Naive thymus-derived CD4-positive, alpha-beta T cell (primary cell): ENCODE results near the gene SUSD2. TPM values are rescaled to one million over a fixed set of nuclear protein-coding genes. Genes with fewer than 3 reads are reported as not detected.
A peak's percentile ranks its signal among the peaks of the same experiment; 100 is the strongest.

Source experiments
- ATAC-seq: fragments of 150-1000 bp; cut with Tn5 transposase; 2 replicates; pipeline ENCODE4 v1.10.0; 2021; ENCODE audit warnings: mild to moderate bottlenecking, moderate library complexity
- CTCF ChIA-PET: fragments of 350-600 bp; sonication (Branson Sonifier 250); formaldehyde crosslinking; loops from one replicate; lab custom pipeline; 2021; ENCODE audit warnings: antibody characterized with exemption; lab: Charles Lee
- POLR2A ChIA-PET: fragments of 350-600 bp; sonication (Branson Sonifier 250); formaldehyde crosslinking; loops from one replicate; lab custom pipeline; 2021; ENCODE audit warnings: antibody characterized with exemption, inconsistent platforms; lab: Charles Lee
- DNase-seq, 9 donors: peaks; one replicate each; pipeline versions ENCODE4 v3.0.0 to v3.0.0-alpha.2; 2020 to 2022; ENCODE audit warnings: mixed read lengths in 1 of 9
- H3K27ac ChIP-seq: one replicate; pipeline ENCODE4 v1.7.0; 2013; ENCODE audit warnings: mild to moderate bottlenecking, low read depth, low read length, moderate library complexity
- H3K27me3 ChIP-seq, 2 donors: one replicate each; pipeline ENCODE4 v1.7.0; 2013; ENCODE audit warnings: low read length in 2 of 2, mild to moderate bottlenecking in 2 of 2, moderate library complexity in 2 of 2; ENCODE audit not compliant: control insufficient read depth in 2 of 2, insufficient read depth in 2 of 2
- H3K36me3 ChIP-seq, 3 experiments: 1 replicate in 2 of 3; 2 replicates in 1 of 3; pipeline ENCODE4 v1.7.0; 2013; ENCODE audit warnings: low read length in 3 of 3, mild to moderate bottlenecking in 3 of 3, moderate library complexity in 1 of 3; ENCODE audit not compliant: insufficient read depth in 3 of 3, control insufficient read depth in 2 of 3
- H3K4me1 ChIP-seq, 2 donors: one replicate each; pipeline ENCODE4 v1.7.0; 2013; ENCODE audit warnings: low read length in 2 of 2, mild to moderate bottlenecking in 2 of 2, moderate library complexity in 1 of 2; ENCODE audit not compliant: control insufficient read depth in 2 of 2, insufficient read depth in 2 of 2
- H3K4me3 ChIP-seq: 2 replicates; pipeline ENCODE4 v1.7.0; 2013; ENCODE audit warnings: mild to moderate bottlenecking, low read length
- H3K9me3 ChIP-seq, 3 experiments: 1 replicate in 2 of 3; 2 replicates in 1 of 3; pipeline ENCODE4 v1.7.0; 2013; ENCODE audit warnings: low read length in 3 of 3; ENCODE audit not compliant: control insufficient read depth in 2 of 3
- H3K27ac Mint-ChIP-seq, 9 donors: one replicate each; pipeline ENCODE4 v1.8.0; 2020 to 2022; ENCODE audit warnings: mixed read lengths in 9 of 9, mild to moderate bottlenecking in 8 of 9, moderate library complexity in 5 of 9, inconsistent platforms in 2 of 9
- H3K27me3 Mint-ChIP-seq, 5 donors: one replicate each; pipeline ENCODE4 v1.8.0; 2021 to 2022; ENCODE audit warnings: mixed read lengths in 5 of 5, mild to moderate bottlenecking in 1 of 5
- H3K36me3 Mint-ChIP-seq, 5 donors: one replicate each; pipeline ENCODE4 v1.8.0; 2020 to 2022; ENCODE audit warnings: mixed read lengths in 5 of 5, mild to moderate bottlenecking in 3 of 5, inconsistent platforms in 1 of 5
- H3K4me1 Mint-ChIP-seq, 7 donors: one replicate each; pipeline ENCODE4 v1.8.0; 2020 to 2022; ENCODE audit warnings: mixed read lengths in 7 of 7, mild to moderate bottlenecking in 3 of 7, inconsistent platforms in 1 of 7
- H3K4me3 Mint-ChIP-seq, 10 donors: one replicate each; pipeline ENCODE4 v1.8.0; 2020 to 2022; ENCODE audit warnings: mild to moderate bottlenecking in 10 of 10, mixed read lengths in 10 of 10, moderate library complexity in 6 of 10, inconsistent platforms in 2 of 10
- H3K9me3 Mint-ChIP-seq, 11 donors: one replicate each; pipeline ENCODE4 v1.8.0; 2020 to 2022; ENCODE audit warnings: mixed read lengths in 11 of 11, mild to moderate bottlenecking in 4 of 11, inconsistent platforms in 1 of 11, moderate library complexity in 1 of 11
- intact Hi-C, 2 donors: fragments of 100-400 bp; cut with micrococcal nuclease; formaldehyde crosslinking; loops; one replicate each; pipeline ENCODE4 v1.15.1; 2023
- polyA plus RNA-seq, 2 donors: library from polyadenylated mRNA; unstranded; fragments of 300-500 nt; fragmentation: Illumina TruSeq; gene quantifications; one replicate each; pipeline ENCODE4 v1.2.3, GENCODE V29; 2021
- total RNA-seq, 6 experiments: library from RNA in 5 of 6; stranded (reverse) in 5 of 6; gene quantifications; 1 replicate in 5 of 6; 2 replicates in 1 of 6; pipeline ENCODE4 v1.2.3 and lab custom pipeline; 2021 to 2026

The SUSD2 gene
- total and polyA plus RNA-seq, 7 experiments from 2014 or later, result 0.40 to 2.3 (median 1.4) TPM; not detected in 1

DNA sequence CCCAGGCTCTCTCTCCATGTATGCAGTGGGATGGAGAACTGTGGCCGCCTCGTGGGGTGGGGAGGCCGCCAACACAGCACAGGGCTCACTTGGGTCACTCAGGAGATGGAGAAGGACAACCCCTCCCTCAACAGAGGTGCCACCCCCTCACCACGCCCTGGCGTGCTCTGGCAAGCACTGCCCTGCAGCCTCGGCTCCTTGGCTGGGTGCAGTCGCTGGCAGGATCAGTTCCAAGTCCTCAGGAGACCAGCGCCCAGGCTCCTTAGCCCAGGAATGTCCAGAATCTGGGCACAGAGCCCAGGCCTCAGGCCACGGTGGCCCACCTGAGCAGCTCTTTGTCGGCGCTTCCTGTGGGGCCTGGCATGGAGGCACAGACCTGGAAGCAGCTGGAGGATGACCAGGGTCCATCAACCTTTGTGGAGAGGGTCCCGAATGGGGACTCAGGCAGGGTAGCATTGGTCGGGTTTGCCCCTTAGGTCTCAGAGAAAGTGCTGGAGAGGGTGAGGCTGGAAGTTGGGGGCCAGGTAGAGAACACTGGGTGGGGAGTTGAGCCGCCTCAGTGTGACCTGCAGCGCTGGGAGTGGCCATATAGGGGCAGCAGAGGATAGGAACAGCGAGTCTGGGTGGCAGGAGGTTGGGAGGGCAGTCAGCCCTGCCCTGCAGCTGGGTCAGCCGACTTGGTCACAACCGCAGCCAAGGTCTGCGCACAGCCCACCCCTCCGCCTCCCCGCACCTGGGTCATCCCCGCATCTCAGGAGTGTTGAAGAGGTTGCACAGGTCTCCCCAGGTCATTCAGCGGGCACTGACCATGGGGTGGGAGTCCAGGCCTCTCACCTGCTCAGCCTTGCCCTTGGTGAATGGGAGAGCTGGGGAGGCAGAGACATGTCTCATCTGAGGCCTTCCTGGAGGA lies 8.2 kb downstream of the SUSD2 start:
- H3K9me3 ChIP-seq, result no peaks in the 10 kb centered on the region
- Mint-ChIP-seq H3K27ac (peak overlapping the region in 1 of 9 donors; percentile 90), H3K4me3 (no peak overlapping the region), H3K27me3 (no peaks in the 10 kb centered on the region), H3K9me3 (no peaks in the 10 kb centered on the region), H3K4me1 (peaks cover 0 to 11% (median 0%) of the 10 kb centered on the region in 7 donors), H3K36me3 (peaks cover 0 to 5% (median 0%) of the 10 kb centered on the region in 5 donors)
- H3K36me3 ChIP-seq, result no peaks in the 10 kb centered on the region
- no peak overlapping the region for H3K27ac ChIP-seq
- no peaks in the 10 kb centered on the region for H3K27me3 ChIP-seq
- DNase-seq (peak in 7 of 9 donors; percentile 25 to 70 (median 44)), ATAC-seq (peak; percentile 82)
- intact Hi-C loops, result loop anchor here (1.0 to 10.0 kb wide), 3 partner anchors 58 to 336 kb away; partner anchors contain the start of gene GSTT2 (in 1 of the 2)
- POLR2A ChIA-PET, result no interaction called here
- no peaks in the 10 kb centered on the region for H3K4me1 ChIP-seq
- CTCF ChIA-PET, result interaction anchor here (0.6 to 1.2 kb wide), 4 partner anchors 10 to 56 kb away, joined by 3 read pairs; no protein-coding TSS in a partner anchor
- H3K4me3 ChIP-seq, result no peak overlapping the region

DNA sequence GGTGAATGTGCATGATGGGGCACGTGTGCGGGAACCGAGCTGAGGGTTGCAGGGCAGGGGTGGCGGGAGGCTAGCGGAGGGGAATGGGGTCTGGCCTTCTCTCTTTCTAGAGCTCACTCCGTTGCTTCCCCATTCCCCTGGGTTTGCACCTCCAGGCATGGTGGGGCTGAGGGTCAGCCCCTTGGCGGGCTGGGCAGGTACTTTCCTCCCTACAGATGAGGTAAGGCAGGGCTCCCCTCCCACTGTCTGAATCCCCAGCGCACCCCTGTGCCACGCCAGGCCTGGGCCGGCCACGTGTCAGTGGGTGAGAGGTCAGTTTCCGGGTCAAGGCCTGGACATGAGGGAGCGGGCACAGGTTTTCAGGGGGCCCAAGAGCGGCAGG lies 8.9 kb downstream of the SUSD2 start:
- peaks cover 0 to 11% (median 0%) of the 10 kb centered on the region in 7 donors for H3K4me1 Mint-ChIP-seq
- POLR2A ChIA-PET, result no interaction called here
- intact Hi-C loops, result no loop called here
- Histone ChIP-seq H3K27me3 (no peaks in the 10 kb centered on the region), H3K4me3 (no peak overlapping the region), H3K4me1 (no peaks in the 10 kb centered on the region), H3K9me3 (no peaks in the 10 kb centered on the region), H3K36me3 (no peaks in the 10 kb centered on the region), H3K27ac (no peak overlapping the region)
- no peaks in the 10 kb centered on the region for H3K9me3 Mint-ChIP-seq
- H3K27me3 Mint-ChIP-seq, result no peaks in the 10 kb centered on the region
- DNase-seq (no peak), ATAC-seq (no peak)
- CTCF ChIA-PET, result interaction anchor here (0.6 to 1.2 kb wide), 4 partner anchors 10 to 56 kb away, joined by 3 read pairs; no protein-coding TSS in a partner anchor
- no peak overlapping the region for H3K4me3 Mint-ChIP-seq
- peaks cover 0 to 5% (median 0%) of the 10 kb centered on the region in 5 donors for H3K36me3 Mint-ChIP-seq
- H3K27ac Mint-ChIP-seq, result no peak overlapping the region

DNA sequence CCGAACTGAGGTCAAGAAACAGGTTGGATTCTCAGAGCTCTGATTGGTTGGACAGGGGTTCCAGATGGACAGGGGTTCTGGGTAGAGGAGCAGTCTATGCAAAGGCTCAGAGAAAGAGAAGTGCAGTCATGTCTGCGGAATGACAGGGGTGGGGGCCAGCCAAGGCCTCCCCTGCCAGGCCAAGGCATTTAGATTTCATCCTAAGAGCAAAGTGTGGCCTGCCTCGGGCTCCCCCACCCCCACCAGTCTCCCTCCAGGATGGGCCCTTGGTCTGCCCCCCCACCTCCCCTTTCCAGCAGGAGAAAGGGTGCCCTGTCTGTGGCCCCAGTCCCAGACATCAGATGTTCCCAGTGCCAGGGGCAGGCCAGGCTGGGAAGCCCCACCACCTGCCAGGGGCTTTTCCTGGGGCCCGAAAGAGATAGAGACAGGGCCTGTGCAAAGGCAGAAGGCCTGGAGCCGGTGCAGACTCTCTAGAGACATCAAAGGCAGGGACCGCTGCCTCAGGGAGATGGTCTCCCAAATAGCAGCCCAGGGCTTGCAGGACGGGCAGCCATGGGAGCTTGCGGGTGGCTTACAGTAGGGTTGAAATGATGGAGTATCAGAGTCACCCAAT lies 9.4 kb downstream of the SUSD2 start:
- Mint-ChIP-seq H3K4me3 (no peak overlapping the region), H3K4me1 (peaks cover 0 to 13% (median 0%) of the 10 kb centered on the region in 7 donors), H3K36me3 (peaks cover 0 to 5% (median 0%) of the 10 kb centered on the region in 5 donors), H3K27me3 (no peaks in the 10 kb centered on the region), H3K27ac (peak overlapping the region in 1 of 9 donors; percentile 54), H3K9me3 (no peaks in the 10 kb centered on the region)
- Histone ChIP-seq H3K4me3 (no peak overlapping the region), H3K9me3 (no peaks in the 10 kb centered on the region), H3K27me3 (no peaks in the 10 kb centered on the region), H3K36me3 (no peaks in the 10 kb centered on the region), H3K27ac (no peak overlapping the region), H3K4me1 (no peaks in the 10 kb centered on the region)
- ChIA-PET CTCF (interaction anchor here (0.6 to 1.2 kb wide), 4 partner anchors 10 to 55 kb away, joined by 3 read pairs; no protein-coding TSS in a partner anchor), POLR2A (interaction anchor here (0.8 kb wide), 1 partner anchor 529 kb away, joined by 3 read pairs; no protein-coding TSS in a partner anchor)
- no peak for ATAC-seq
- DNase-seq, result no peak
- intact Hi-C loops, result no loop called here

DNA sequence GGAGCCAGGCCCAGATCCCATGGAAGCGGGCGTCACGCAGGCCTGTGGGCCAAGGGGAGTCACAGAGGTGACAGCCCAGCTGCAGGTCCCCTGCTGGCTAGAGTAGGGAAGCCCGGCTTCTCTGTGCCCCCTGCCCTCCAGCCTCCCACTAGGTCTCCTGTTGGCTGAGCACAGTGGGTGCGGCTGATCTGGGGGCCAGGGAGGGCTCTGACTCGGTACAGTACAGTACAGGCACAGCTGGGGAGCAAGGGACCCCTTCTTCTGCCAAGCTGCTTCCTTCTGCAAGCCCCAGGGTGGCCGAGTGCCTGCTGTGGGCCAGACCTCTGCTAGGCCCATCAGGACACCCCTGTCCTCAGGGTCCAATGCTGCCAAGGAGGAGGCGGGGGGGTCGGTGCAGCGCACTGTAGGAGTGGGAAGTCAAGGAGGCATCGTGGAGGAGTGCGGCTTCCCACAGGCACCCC lies 10.1 kb downstream of the SUSD2 start:
- H3K4me3 ChIP-seq, result no peak overlapping the region
- no peaks in the 10 kb centered on the region for H3K9me3 Mint-ChIP-seq
- no peak overlapping the region for H3K27ac ChIP-seq
- H3K9me3 ChIP-seq, result no peaks in the 10 kb centered on the region
- DNase-seq, result no peak
- POLR2A ChIA-PET, result interaction anchor here (0.8 kb wide), 1 partner anchor 530 kb away, joined by 3 read pairs; no protein-coding TSS in a partner anchor
- no peaks in the 10 kb centered on the region for H3K36me3 ChIP-seq
- peaks cover 0 to 20% (median 0%) of the 10 kb centered on the region in 7 donors for H3K4me1 Mint-ChIP-seq
- H3K27me3 Mint-ChIP-seq, result no peaks in the 10 kb centered on the region
- intact Hi-C loops, result no loop called here
- H3K27me3 ChIP-seq, result no peaks in the 10 kb centered on the region
- H3K36me3 Mint-ChIP-seq, result peaks cover 0 to 5% (median 0%) of the 10 kb centered on the region in 5 donors
- no peak overlapping the region for H3K4me3 Mint-ChIP-seq
- CTCF ChIA-PET, result no interaction called here
- H3K4me1 ChIP-seq, result no peaks in the 10 kb centered on the region
- no peak for ATAC-seq
- peak overlapping the region in 1 of 9 donors; percentile 54 for H3K27ac Mint-ChIP-seq

DNA sequence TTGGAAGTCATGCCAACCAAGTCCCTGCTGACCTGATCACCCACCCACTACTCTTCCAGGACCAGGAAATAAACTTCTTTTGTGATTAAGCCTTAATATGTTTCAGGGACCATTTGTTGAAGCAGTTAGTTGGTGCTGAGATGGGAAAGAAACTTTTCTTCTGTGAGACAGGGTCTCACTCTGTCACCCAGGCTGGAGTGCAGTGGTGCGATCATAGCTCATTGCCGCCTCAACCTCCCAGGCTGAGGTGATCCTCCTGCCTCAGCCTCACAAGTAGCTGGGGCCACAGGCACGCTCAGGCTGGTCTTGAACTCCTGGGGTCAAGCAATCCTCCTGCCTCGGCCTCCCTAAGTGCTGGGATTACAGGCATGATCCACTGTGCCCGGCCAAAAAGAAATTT lies 10.6 kb downstream of the SUSD2 start:
- Histone ChIP-seq H3K27ac (no peak overlapping the region), H3K9me3 (no peaks in the 10 kb centered on the region), H3K4me3 (no peak overlapping the region), H3K4me1 (no peaks in the 10 kb centered on the region), H3K36me3 (no peaks in the 10 kb centered on the region), H3K27me3 (no peaks in the 10 kb centered on the region)
- H3K36me3 Mint-ChIP-seq, result peaks cover 0 to 5% (median 0%) of the 10 kb centered on the region in 5 donors
- no peak overlapping the region for H3K27ac Mint-ChIP-seq
- DNase-seq (no peak), ATAC-seq (no peak)
- H3K9me3 Mint-ChIP-seq, result no peaks in the 10 kb centered on the region
- CTCF ChIA-PET, result no interaction called here
- H3K27me3 Mint-ChIP-seq, result no peaks in the 10 kb centered on the region
- POLR2A ChIA-PET, result no interaction called here
- peaks cover 0 to 25% (median 0%) of the 10 kb centered on the region in 7 donors for H3K4me1 Mint-ChIP-seq
- intact Hi-C loops, result no loop called here
- no peak overlapping the region for H3K4me3 Mint-ChIP-seq

DNA sequence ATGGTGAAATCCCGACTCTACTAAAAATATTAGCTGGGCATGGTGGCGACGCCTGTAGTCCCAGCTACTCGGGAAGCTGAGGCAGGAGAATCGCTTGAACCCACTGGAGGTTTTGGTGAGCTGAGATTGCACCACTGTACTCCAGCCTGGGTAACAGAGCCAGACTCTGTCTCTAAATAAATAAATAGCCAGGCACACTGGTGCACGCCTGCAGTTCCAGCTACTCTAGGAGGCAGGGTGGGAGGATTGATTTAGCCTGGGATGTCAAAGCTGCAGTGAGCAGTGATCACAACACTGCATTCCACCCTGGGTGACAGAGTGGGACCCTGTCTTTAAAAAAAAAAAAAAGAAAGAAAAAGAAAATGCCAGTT lies 17.4 kb downstream of the SUSD2 start:
- ChIA-PET POLR2A (no interaction called here), CTCF (interaction anchor here (1.0 to 1.5 kb wide), 2 partner anchors 20 to 49 kb away, joined by 3 read pairs; no protein-coding TSS in a partner anchor)
- peaks cover 2 to 36% (median 6%) of the 10 kb centered on the region in 7 donors for H3K4me1 Mint-ChIP-seq
- H3K9me3 Mint-ChIP-seq, result no peaks in the 10 kb centered on the region
- Histone ChIP-seq H3K9me3 (no peaks in the 10 kb centered on the region), H3K36me3 (no peaks in the 10 kb centered on the region), H3K27ac (no peak overlapping the region), H3K27me3 (no peaks in the 10 kb centered on the region), H3K4me1 (no peaks in the 10 kb centered on the region), H3K4me3 (no peak overlapping the region)
- peak overlapping the region in 1 of 10 donors; percentile 59 for H3K4me3 Mint-ChIP-seq
- H3K36me3 Mint-ChIP-seq, result peaks cover 0 to 3% (median 0%) of the 10 kb centered on the region in 5 donors
- DNase-seq (no peak), ATAC-seq (no peak)
- H3K27ac Mint-ChIP-seq, result peak overlapping the region in 1 of 9 donors; percentile 80
- H3K27me3 Mint-ChIP-seq, result no peaks in the 10 kb centered on the region
- intact Hi-C loops, result no loop called here
